Thoracic aorta (tissue), 2 donors: ENCODE measurements around the gene CARHSP1. TPM values are rescaled to one million over a fixed set of nuclear protein-coding genes. Genes with fewer than 3 reads are reported as not detected.
"Not testable (repeated sequence)": the region's sequence is repeated elsewhere in the genome, so short reads cannot be mapped to it uniquely, and the experiment has no call there.

Source experiments
- ATAC-seq: fragments of 150-250 bp; one replicate; pipeline ENCODE4 v1.8.0; 2017; ENCODE audit warnings: low read depth; ENCODE audit not compliant: insufficient number of reproducible peaks, low FRiP score
- DNase-seq: peaks from one replicate; pipeline ENCODE4 v3.0.0-alpha.2; 2020; ENCODE audit warnings: low spot score
- H3K27ac ChIP-seq, 2 donors: fragments of 200-600 bp; sonication (generic); 1 replicate in 1 of 2; 2 replicates in 1 of 2; pipeline ENCODE4 v1.5.1; 2016; ENCODE audit warnings: mild to moderate bottlenecking in 2 of 2, moderate library complexity in 2 of 2
- H3K27me3 ChIP-seq: fragments of 200-600 bp; sonication (generic); replicated peaks from 2 replicates; pipeline ENCODE4 v1.6.0; 2016; ENCODE audit warnings: mild to moderate bottlenecking; ENCODE audit not compliant: insufficient read depth
- H3K36me3 ChIP-seq: fragments of 200-600 bp; sonication (generic); one replicate; pipeline ENCODE4 v1.5.1; 2016
- H3K4me1 ChIP-seq, 2 donors: fragments of 200-600 bp; sonication (generic); 1 replicate in 1 of 2; 2 replicates in 1 of 2; pipeline versions ENCODE4 v1.5.1 to v1.6.0; 2016; ENCODE audit warnings: low read depth in 2 of 2, mild to moderate bottlenecking in 1 of 2; ENCODE audit not compliant: control insufficient read depth in 1 of 2
- H3K4me3 ChIP-seq: fragments of 200-600 bp; sonication (generic); 2 replicates; pipeline ENCODE4 v1.5.1; 2016; ENCODE audit warnings: mild to moderate bottlenecking
- H3K9me3 ChIP-seq: fragments of 200-600 bp; sonication (generic); 2 replicates; pipeline ENCODE4 v1.5.1; 2016
- CTCF ChIP-seq: fragments of 200-600 bp; sonication (generic); IDR thresholded peaks from one replicate; pipeline ENCODE4 v1.5.1; 2019; ENCODE audit warnings: antibody characterized with exemption
- total RNA-seq, 2 donors: library from RNA; depleted of rRNA; stranded (reverse); fragments of >200 nt; gene quantifications; one replicate each; pipeline versions ENCODE4 v1.1.0 to v1.2.3, GENCODE V29; 2016

CARHSP1 gene
- total RNA-seq, 2 donors from 2014 or later, result 62.7 to 100 TPM

- H3K27me3 ChIP-seq, result no peaks in the 10 kb centered on the region
- H3K9me3 ChIP-seq, result no peaks in the 10 kb centered on the region
- no peak for ATAC-seq
- no peak for DNase-seq
- H3K4me3 ChIP-seq, result no peak overlapping the region
- peaks cover 61% of the 10 kb centered on the region for H3K36me3 ChIP-seq
- no peaks in the 10 kb centered on the region for H3K4me1 ChIP-seq
- no peak for TF ChIP-seq CTCF
- no peak overlapping the region for H3K27ac ChIP-seq
Measured at GRCh38 chr16:8806272-8806983, 62.4 kb downstream of the CARHSP1 start.

GRCh38 chr16:8804313-8804712 lies 64.5 kb downstream of the CARHSP1 start:
- Histone ChIP-seq H3K27ac (no peak overlapping the region), H3K4me1 (peaks cover 6 to 19% of the 10 kb centered on the region in 2 donors), H3K4me3 (no peak overlapping the region), H3K27me3 (no peaks in the 10 kb centered on the region), H3K36me3 (peaks cover 52% of the 10 kb centered on the region), H3K9me3 (no peaks in the 10 kb centered on the region)
- ATAC-seq, result no peak
- no peak for TF ChIP-seq CTCF
- no peak for DNase-seq

GRCh38 chr16:8803733-8804132 lies 65.1 kb downstream of the CARHSP1 start:
- H3K4me1 ChIP-seq, result peaks cover 11 to 25% of the 10 kb centered on the region in 2 donors
- H3K36me3 ChIP-seq, result peaks cover 47% of the 10 kb centered on the region
- not testable (repeated sequence) for H3K27ac ChIP-seq, H3K9me3 ChIP-seq, H3K4me3 ChIP-seq, DNase-seq, H3K27me3 ChIP-seq, ATAC-seq

Other genes starting within 250 kb of the CARHSP1 start
- 10 to 100 TPM; 19.6 to 34.6 TPM for gene METTL22, start 247.3 kb downstream of the CARHSP1 start, total RNA-seq
- gene ABAT, start 194.4 kb downstream of the CARHSP1 start, total RNA-seq, result 1 to 10 TPM; 9.3 to 9.8 TPM
- 1 to 10 TPM; 1.8 to 3.2 TPM for gene TMEM186, start 71.4 kb downstream of the CARHSP1 start, total RNA-seq
- 10 to 100 TPM; 22.9 to 59.3 TPM for gene PMM2, start 71.2 kb downstream of the CARHSP1 start, total RNA-seq
- not detected for gene LITAFD, start 13.3 kb upstream of the CARHSP1 start, total RNA-seq
- 10 to 100 TPM; 61.2 to 93.8 TPM for gene USP7, start 94.9 kb upstream of the CARHSP1 start, total RNA-seq
- gene HAPSTR1, start 222.6 kb upstream of the CARHSP1 start, total RNA-seq, result 10 to 100 TPM; 60.4 to 90.8 TPM